LNCAP (cell line): ENCODE data around the gene DNAJC1.
A peak's percentile ranks its signal among the peaks of the same experiment; 100 is the strongest.

ENCODE experiments used
- TF ChIP-seq, protein P1 (sequence below): fragments of 450-650 bp; IDR thresholded peaks from 2 replicates; pipeline ENCODE4 v1.5.1; 2017; ENCODE audit warnings: mild to moderate bottlenecking

Gene DNAJC1

DNA sequence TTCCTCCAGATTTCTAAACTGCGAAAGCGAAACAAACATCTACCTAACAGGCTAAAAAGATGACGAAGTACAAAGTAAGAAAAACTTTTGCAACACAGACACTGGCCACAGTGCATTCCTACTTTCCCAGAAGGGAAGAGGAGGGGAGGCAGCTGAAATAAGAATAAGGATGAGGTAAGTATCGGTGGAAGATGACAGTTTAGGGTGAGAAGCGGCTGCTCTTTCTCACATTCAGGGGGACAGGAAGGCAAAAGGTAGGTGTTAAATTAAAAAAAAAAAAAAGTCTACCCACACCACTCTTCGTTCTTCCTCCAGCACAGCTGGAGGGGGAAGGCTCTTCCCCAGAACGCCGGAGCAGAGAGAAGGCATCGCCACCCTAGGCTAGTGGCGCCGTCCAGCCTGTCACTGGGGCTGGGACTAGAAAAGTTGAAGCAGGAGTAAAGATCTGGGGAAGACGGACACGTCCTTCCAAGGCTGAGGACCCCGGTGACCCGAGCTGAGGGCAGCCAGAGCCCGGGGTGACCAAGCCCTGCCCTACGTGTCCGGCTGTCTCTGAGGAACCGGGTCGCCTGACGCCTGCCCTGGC, 846 bp downstream of the DNAJC1 start:
- TF ChIP-seq, protein P1, sequence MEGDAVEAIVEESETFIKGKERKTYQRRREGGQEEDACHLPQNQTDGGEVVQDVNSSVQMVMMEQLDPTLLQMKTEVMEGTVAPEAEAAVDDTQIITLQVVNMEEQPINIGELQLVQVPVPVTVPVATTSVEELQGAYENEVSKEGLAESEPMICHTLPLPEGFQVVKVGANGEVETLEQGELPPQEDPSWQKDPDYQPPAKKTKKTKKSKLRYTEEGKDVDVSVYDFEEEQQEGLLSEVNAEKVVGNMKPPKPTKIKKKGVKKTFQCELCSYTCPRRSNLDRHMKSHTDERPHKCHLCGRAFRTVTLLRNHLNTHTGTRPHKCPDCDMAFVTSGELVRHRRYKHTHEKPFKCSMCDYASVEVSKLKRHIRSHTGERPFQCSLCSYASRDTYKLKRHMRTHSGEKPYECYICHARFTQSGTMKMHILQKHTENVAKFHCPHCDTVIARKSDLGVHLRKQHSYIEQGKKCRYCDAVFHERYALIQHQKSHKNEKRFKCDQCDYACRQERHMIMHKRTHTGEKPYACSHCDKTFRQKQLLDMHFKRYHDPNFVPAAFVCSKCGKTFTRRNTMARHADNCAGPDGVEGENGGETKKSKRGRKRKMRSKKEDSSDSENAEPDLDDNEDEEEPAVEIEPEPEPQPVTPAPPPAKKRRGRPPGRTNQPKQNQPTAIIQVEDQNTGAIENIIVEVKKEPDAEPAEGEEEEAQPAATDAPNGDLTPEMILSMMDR = no peak

DNA sequence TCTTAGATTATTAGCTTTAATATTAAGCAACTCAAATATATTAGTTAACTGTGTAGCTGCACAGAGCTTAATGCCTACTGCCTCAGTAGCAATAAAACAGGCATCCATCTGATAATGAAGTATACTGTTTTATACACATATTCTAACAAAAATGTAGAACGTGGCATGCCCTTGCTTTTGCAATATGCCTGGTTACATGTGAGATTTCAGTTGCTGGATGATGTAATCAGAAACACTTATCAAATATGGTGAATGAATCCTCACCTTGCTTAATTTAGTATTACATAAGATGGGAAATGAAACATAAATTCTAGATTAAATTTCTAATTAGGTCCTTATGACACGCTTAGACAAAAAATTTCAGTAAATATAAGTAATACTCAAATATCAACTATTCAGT, 8.0 kb downstream of the DNAJC1 start:
- TF ChIP-seq, protein P1 = no peak

DNA sequence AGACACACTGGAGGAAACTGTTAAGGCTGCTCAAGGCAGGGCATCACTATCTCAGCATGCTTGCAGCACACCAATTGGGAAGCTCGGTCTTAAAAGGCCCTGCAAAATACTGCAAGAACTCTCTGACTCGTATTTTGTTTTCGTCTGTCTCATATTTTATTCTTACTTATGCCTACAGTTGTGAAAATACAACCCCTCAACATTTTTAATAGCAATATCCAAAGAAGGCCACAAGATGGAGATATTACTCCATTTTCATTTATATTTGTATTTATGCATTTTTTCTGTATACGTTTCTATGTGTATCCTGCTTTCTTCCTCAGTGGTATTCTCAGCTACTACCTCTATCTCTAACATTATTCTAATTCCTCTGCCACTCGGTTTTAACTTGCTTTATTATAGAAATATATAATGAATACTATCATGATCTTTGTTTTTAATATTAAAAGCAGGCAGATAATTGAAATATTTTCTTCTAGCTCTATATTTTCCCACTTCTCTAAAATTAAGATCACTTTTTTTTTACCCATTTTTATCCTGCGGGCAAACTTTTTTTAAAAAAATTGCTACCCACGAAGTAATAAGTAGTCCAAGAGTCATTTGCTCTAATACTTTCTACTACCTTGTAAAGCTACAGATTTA, 10.0 kb downstream of the DNAJC1 start:
- TF ChIP-seq, protein P1 = peak; percentile 72

DNA sequence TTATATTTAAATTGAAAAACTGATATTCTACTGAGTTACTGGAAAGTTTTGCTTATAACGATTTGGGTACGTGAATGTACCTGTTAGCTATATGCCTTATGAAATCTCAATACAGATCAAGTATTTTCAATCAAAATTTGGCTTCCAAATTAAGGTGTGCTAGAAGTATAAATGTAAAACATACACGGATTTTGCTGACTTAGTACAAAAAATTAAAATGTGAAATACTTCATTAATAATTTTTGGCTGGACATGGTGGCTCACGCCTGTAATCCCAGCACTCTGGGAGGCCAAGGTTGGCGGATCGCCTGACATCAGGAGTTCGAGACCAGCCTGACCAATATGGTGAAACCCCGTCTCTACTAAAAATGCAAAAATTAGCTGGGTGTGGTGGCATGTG, 11.7 kb downstream of the DNAJC1 start:
- TF ChIP-seq, protein P1 = no peak

- TF ChIP-seq, protein P1 = no peak
Measured at GRCh38 chr10:21990449-21990848, 13.1 kb downstream of the DNAJC1 start.

DNA sequence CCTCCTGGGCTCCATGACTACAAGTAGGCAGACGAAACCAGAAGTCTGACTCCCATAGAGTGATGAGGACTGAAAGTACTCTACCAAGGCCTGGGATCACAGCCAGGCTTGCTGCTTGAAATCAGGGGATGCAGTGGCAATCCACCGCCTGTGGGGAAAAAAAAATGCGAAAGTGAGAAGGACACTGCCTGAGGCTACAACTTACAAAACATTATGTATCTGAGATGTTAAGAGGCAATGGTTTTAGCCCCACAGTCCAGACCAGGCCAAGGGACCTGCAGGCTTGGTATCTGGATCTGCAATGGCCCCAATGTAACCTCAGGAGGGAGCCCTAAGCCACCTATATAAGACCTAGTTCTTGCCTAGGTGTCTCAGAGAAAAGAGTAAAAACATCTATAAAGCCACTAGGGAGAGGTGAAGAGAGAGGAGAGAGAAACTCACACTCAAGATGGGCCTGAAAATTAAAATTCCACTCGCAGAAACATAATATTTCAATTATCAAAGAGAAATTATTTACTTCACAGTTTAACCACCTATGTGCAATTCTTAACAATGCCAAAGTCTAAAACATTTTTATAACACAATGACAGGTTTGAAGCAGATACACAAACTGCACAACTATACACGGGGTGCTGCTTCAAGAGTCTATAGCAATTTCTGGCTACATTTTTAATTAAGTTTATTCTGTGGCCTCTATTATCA, 13.9 kb downstream of the DNAJC1 start:
- TF ChIP-seq, protein P1 = peak; percentile 84

DNA sequence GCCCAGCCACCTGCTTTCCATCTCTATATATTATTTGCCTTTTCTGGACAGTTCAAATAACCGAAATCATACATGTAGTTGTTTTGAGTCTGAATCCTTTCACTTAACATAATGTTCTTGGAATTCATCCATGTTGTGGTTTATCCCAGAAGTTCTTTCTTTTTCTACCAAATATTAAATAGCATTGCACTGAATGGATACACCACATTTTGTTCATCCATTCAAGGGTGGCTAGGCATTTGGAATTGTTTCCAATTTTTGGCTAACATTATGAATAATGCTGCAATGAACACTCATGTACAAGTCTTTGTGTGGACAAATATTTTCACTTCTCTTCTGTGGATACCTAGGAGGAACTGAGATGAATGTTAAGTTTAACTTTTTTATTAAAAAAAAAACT, 18.0 kb downstream of the DNAJC1 start:
- TF ChIP-seq, protein P1 = no peak
